Measurements from ENCODE around the gene SEMA3B.

SEMA3B gene

DNA sequence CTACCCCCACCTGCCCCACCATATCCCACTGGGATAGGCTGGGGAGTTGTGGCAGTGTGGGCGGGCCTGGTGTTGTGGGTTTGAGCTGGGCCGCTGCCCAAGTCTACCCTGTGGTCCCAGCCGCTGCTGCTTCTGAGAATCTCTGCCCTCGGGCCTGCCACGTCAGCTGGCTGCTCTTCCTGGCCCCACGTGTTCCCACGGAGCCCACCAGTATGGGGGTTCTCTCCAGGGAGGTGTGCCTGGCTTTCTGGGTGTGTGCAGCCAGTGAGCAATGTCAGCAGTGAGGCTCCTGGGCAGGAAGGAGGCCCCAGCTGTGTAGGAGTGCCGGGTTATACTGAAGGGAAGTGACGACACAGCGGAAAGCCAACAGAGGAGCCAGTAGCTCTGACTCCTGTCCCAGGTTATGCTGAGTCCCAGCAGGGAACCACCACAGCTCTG, 22.4 kb upstream of the SEMA3B start:
- Histone ChIP-seq H3K4me3 (ENCODE audit: low read depth, low read length) (no peak overlapping the region), H3K27ac (ENCODE audit: extremely low read depth, low read depth, low read length) (peak overlapping the region; percentile 43), H3K36me3 (ENCODE audit: control insufficient read depth in 2 of 2, insufficient read depth in 1 of 2, low read length in 2 of 2) (peaks cover 0 to 8% of the 10 kb centered on the region in 2 experiments; a peak in 2 of 3 replicates), H3K9me3 (ENCODE audit: control insufficient read depth, insufficient read depth, low read depth, low read length) (no peaks in the 10 kb centered on the region), H3K4me1 (ENCODE audit: control insufficient read depth, insufficient read depth, low read length) (0 out of 2 replicates have a peak, but pooled peaks cover 4% of the 10 kb centered on the region)
- POLR2A ChIA-PET: interaction anchor here (0.6 to 1.8 kb wide), 5 partner anchors 11 to 46 kb away, joined by 3 to 17 read pairs (median 4); partner anchors contain the start of genes GNAI2 and IFRD2
- CTCF ChIA-PET: interaction anchor here (0.6 to 5.5 kb wide), 26 partner anchors 9 to 456 kb away, joined by 3 to 71 read pairs (median 5); partner anchors contain the start of genes GNAI2, GNAT1, IFRD2 and LSMEM2
- TF ChIP-seq, protein P1, sequence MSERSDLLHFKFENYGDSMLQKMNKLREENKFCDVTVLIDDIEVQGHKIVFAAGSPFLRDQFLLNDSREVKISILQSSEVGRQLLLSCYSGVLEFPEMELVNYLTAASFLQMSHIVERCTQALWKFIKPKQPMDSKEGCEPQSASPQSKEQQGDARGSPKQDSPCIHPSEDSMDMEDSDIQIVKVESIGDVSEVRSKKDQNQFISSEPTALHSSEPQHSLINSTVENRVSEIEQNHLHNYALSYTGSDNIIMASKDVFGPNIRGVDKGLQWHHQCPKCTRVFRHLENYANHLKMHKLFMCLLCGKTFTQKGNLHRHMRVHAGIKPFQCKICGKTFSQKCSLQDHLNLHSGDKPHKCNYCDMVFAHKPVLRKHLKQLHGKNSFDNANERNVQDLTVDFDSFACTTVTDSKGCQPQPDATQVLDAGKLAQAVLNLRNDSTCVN (tag by site-specific recombination; optimal IDR thresholded peaks at IDR 0.05): no peak
- peak; percentile 48 for TF ChIP-seq SP2 (tag by site-specific recombination; IDR thresholded peaks at IDR 0.05)
- TF ChIP-seq, protein P2, sequence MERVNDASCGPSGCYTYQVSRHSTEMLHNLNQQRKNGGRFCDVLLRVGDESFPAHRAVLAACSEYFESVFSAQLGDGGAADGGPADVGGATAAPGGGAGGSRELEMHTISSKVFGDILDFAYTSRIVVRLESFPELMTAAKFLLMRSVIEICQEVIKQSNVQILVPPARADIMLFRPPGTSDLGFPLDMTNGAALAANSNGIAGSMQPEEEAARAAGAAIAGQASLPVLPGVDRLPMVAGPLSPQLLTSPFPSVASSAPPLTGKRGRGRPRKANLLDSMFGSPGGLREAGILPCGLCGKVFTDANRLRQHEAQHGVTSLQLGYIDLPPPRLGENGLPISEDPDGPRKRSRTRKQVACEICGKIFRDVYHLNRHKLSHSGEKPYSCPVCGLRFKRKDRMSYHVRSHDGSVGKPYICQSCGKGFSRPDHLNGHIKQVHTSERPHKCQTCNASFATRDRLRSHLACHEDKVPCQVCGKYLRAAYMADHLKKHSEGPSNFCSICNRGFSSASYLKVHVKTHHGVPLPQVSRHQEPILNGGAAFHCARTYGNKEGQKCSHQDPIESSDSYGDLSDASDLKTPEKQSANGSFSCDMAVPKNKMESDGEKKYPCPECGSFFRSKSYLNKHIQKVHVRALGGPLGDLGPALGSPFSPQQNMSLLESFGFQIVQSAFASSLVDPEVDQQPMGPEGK (tag by site-specific recombination; IDR thresholded peaks at IDR 0.05): 0 out of 2 replicates have a peak, but pooled peaks have one; percentile 4
- no peak for TF ChIP-seq ZNF391 (tag by site-specific recombination; IDR thresholded peaks at IDR 0.05; ENCODE audit: borderline replicate concordance, low read depth)
- TF ChIP-seq OSR2 (tag by site-specific recombination; IDR thresholded peaks at IDR 0.05): 0 out of 2 replicates have a peak, but pooled peaks have one; percentile 44
- TF ChIP-seq EGR2 (tag by site-specific recombination; IDR thresholded peaks at IDR 0.05; ENCODE audit: low read depth): peak; percentile 90
- TF ChIP-seq ZNF660 (tag by site-specific recombination; IDR thresholded peaks at IDR 0.05): no peak
- peak; percentile 94 for TF ChIP-seq ZFHX2 (tag by site-specific recombination; conservative IDR thresholded peaks at IDR 0.05)
- no peak for TF ChIP-seq ZNF558 (tag by site-specific recombination; IDR thresholded peaks at IDR 0.05)
- no peak for TF ChIP-seq ZNF16 (tag by site-specific recombination; IDR thresholded peaks at IDR 0.05; ENCODE audit: low read depth)
- no peak for TF ChIP-seq ZNF514 (tag by site-specific recombination; IDR thresholded peaks at IDR 0.05)
- TF ChIP-seq, protein P3, sequence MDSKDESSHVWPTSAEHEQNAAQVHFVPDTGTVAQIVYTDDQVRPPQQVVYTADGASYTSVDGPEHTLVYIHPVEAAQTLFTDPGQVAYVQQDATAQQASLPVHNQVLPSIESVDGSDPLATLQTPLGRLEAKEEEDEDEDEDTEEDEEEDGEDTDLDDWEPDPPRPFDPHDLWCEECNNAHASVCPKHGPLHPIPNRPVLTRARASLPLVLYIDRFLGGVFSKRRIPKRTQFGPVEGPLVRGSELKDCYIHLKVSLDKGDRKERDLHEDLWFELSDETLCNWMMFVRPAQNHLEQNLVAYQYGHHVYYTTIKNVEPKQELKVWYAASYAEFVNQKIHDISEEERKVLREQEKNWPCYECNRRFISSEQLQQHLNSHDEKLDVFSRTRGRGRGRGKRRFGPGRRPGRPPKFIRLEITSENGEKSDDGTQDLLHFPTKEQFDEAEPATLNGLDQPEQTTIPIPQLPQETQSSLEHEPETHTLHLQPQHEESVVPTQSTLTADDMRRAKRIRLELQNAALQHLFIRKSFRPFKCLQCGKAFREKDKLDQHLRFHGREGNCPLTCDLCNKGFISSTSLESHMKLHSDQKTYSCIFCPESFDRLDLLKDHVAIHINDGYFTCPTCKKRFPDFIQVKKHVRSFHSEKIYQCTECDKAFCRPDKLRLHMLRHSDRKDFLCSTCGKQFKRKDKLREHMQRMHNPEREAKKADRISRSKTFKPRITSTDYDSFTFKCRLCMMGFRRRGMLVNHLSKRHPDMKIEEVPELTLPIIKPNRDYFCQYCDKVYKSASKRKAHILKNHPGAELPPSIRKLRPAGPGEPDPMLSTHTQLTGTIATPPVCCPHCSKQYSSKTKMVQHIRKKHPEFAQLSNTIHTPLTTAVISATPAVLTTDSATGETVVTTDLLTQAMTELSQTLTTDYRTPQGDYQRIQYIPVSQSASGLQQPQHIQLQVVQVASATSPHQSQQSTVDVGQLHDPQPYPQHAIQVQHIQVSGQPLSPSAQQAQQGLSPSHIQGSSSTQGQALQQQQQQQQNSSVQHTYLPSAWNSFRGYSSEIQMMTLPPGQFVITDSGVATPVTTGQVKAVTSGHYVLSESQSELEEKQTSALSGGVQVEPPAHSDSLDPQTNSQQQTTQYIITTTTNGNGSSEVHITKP (tag by site-specific recombination; IDR thresholded peaks at IDR 0.05): peak; percentile 23; the same call in 1 of the 2 replicates
- TF ChIP-seq ZIC2 (tag by site-specific recombination; IDR thresholded peaks at IDR 0.05): peak; percentile 36
- no peak for TF ChIP-seq ZNF48 (tag by site-specific recombination; IDR thresholded peaks at IDR 0.05)
- TF ChIP-seq ZNF221 (tag by site-specific recombination; IDR thresholded peaks at IDR 0.05; ENCODE audit: borderline replicate concordance): no peak
- no peak for TF ChIP-seq ZFP3 (tag by site-specific recombination; IDR thresholded peaks at IDR 0.05; ENCODE audit: low read depth)
- TF ChIP-seq HOXA7 (CRISPR knock-in tag; IDR thresholded peaks at IDR 0.05; ENCODE audit: borderline replicate concordance): no peak
- TF ChIP-seq ZNF426 (tag by site-specific recombination; IDR thresholded peaks at IDR 0.05): no peak
- no peak for TF ChIP-seq ZNF621 (tag by site-specific recombination; IDR thresholded peaks at IDR 0.05)
- TF ChIP-seq ZNF302 (tag by site-specific recombination; IDR thresholded peaks at IDR 0.05; ENCODE audit: low read depth): no peak
- TF ChIP-seq ZNF571 (tag by site-specific recombination; IDR thresholded peaks at IDR 0.05): no peak
- TF ChIP-seq, protein P4, sequence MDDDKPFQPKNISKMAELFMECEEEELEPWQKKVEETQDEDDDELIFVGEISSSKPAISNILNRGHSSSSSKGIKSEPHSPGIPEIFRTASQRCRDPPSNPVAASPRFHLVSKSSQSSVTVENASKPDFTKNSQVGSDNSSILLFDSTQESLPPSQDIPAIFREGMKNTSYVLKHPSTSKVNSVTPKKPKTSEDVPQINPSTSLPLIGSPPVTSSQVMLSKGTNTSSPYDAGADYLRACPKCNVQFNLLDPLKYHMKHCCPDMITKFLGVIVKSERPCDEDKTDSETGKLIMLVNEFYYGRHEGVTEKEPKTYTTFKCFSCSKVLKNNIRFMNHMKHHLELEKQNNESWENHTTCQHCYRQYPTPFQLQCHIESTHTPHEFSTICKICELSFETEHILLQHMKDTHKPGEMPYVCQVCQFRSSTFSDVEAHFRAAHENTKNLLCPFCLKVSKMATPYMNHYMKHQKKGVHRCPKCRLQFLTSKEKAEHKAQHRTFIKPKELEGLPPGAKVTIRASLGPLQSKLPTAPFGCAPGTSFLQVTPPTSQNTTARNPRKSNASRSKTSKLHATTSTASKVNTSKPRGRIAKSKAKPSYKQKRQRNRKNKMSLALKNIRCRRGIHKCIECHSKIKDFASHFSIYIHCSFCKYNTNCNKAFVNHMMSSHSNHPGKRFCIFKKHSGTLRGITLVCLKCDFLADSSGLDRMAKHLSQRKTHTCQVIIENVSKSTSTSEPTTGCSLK (tag by site-specific recombination; IDR thresholded peaks at IDR 0.05): no peak
- peak; percentile 34; the same call in 1 of the 2 replicates for TF ChIP-seq KLF9 (tag by site-specific recombination; IDR thresholded peaks at IDR 0.05; ENCODE audit: low read depth)
- TF ChIP-seq ZXDB (tag by site-specific recombination; IDR thresholded peaks at IDR 0.05): no peak
- no peak for TF ChIP-seq ZNF843 (tag by site-specific recombination; IDR thresholded peaks at IDR 0.05)
- TF ChIP-seq GLIS1 (tag by site-specific recombination; IDR thresholded peaks at IDR 0.05): peak; percentile 89
- TF ChIP-seq ZNF112 (tag by site-specific recombination; IDR thresholded peaks at IDR 0.05): no peak
- TF ChIP-seq, protein P5, sequence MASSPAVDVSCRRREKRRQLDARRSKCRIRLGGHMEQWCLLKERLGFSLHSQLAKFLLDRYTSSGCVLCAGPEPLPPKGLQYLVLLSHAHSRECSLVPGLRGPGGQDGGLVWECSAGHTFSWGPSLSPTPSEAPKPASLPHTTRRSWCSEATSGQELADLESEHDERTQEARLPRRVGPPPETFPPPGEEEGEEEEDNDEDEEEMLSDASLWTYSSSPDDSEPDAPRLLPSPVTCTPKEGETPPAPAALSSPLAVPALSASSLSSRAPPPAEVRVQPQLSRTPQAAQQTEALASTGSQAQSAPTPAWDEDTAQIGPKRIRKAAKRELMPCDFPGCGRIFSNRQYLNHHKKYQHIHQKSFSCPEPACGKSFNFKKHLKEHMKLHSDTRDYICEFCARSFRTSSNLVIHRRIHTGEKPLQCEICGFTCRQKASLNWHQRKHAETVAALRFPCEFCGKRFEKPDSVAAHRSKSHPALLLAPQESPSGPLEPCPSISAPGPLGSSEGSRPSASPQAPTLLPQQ (tag by site-specific recombination; IDR thresholded peaks at IDR 0.05): no peak; the same call in 1 of the 2 replicates
- TF ChIP-seq ZNF623 (tag by site-specific recombination; IDR thresholded peaks at IDR 0.05): no peak
